Measurements from ENCODE around the gene KCTD1. TPM values are rescaled to one million over a fixed set of nuclear protein-coding genes. Genes with fewer than 3 reads are reported as not detected.

KCTD1 gene
- total RNA-seq, 1 donor from 2014 or later, result 83.8 TPM

DNA sequence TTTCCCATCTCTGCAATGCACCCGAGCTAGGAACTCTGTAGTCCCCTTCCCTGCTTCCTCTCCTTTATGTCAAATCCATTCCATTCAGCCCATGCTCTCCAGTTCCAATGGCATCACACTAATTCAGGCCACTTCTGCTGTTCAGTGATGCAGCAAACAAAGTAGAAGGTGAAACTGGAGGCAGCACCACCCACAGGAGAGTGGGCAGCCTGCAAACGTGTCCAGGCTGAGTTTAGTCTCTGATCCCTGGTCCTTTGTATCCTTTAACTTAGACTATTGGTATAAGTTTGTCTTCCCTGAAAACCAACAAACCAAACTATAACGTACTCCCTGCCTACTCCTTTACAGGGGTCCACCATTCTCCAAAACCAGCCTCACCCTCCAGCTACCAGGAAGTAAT is 14.7 kb upstream of the KCTD1 start:
- no peak overlapping the region for H3K27ac Mint-ChIP-seq
- no peak for DNase-seq (ENCODE audit: extremely low spot score, unreplicated experiment)
- no peak for TF ChIP-seq CTCF (conservative IDR thresholded peaks at IDR 0.05)
- peaks cover 22% of the 10 kb centered on the region for H3K4me1 Mint-ChIP-seq (ENCODE audit: unreplicated experiment)
- peaks cover 6% of the 10 kb centered on the region for H3K9me3 Mint-ChIP-seq
- H3K4me3 Mint-ChIP-seq, result no peak overlapping the region
- peaks cover 12% of the 10 kb centered on the region for H3K36me3 Mint-ChIP-seq
- no peaks in the 10 kb centered on the region for H3K27me3 Mint-ChIP-seq

- TF ChIP-seq CTCF (conservative IDR thresholded peaks at IDR 0.05), result no peak
- H3K4me3 Mint-ChIP-seq, result no peak overlapping the region
- peaks cover 22% of the 10 kb centered on the region for H3K4me1 Mint-ChIP-seq (ENCODE audit: unreplicated experiment)
- no peak for DNase-seq (ENCODE audit: extremely low spot score, unreplicated experiment)
- no peak overlapping the region for H3K27ac Mint-ChIP-seq
- H3K27me3 Mint-ChIP-seq, result no peaks in the 10 kb centered on the region
- peaks cover 9% of the 10 kb centered on the region for H3K36me3 Mint-ChIP-seq
- peaks cover 6% of the 10 kb centered on the region for H3K9me3 Mint-ChIP-seq
Measured at GRCh38 chr18:26562568-26562967, 14.2 kb upstream of the KCTD1 start.

DNA sequence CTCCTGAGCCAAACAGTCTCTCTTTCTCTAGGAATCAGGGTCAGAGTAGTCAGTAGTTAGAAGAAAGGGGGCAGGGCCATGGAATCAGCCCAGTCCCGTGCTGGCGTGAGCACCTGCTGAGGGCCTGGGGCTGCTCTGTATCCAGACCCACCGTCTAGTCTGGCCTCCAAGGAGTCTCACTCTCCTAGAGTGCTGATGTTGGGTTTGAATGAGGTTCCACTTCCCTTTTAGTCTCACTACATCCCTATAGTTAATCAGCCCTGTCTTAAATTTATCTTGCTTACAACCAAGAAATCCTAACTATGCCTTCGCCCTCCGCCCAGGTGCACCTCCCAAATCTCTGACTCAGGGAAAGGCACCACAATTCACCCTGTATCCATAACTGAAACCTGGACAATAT is 13.4 kb upstream of the KCTD1 start:
- peaks cover 23% of the 10 kb centered on the region for H3K4me1 Mint-ChIP-seq (ENCODE audit: unreplicated experiment)
- H3K27me3 Mint-ChIP-seq, result no peaks in the 10 kb centered on the region
- H3K4me3 Mint-ChIP-seq, result no peak overlapping the region

GRCh38 chr18:26556573-26556972 is 8.2 kb upstream of the KCTD1 start:
- H3K4me3 Mint-ChIP-seq, result no peak overlapping the region
- no peak for DNase-seq (ENCODE audit: extremely low spot score, unreplicated experiment)
- H3K27ac Mint-ChIP-seq, result no peak overlapping the region
- no peaks in the 10 kb centered on the region for H3K9me3 Mint-ChIP-seq
- H3K36me3 Mint-ChIP-seq, result no peaks in the 10 kb centered on the region
- H3K27me3 Mint-ChIP-seq, result peaks cover 17% of the 10 kb centered on the region
- no peak for TF ChIP-seq CTCF (conservative IDR thresholded peaks at IDR 0.05)
- peaks cover 30% of the 10 kb centered on the region for H3K4me1 Mint-ChIP-seq (ENCODE audit: unreplicated experiment)

More for the DNA sequence above, 13.4 kb upstream of the KCTD1 start:
- TF ChIP-seq CTCF (conservative IDR thresholded peaks at IDR 0.05), result no peak
- H3K27ac Mint-ChIP-seq, result no peak overlapping the region
- H3K9me3 Mint-ChIP-seq, result peaks cover 6% of the 10 kb centered on the region
- DNase-seq (ENCODE audit: extremely low spot score, unreplicated experiment), result no peak
- H3K36me3 Mint-ChIP-seq, result peaks cover 9% of the 10 kb centered on the region

DNA sequence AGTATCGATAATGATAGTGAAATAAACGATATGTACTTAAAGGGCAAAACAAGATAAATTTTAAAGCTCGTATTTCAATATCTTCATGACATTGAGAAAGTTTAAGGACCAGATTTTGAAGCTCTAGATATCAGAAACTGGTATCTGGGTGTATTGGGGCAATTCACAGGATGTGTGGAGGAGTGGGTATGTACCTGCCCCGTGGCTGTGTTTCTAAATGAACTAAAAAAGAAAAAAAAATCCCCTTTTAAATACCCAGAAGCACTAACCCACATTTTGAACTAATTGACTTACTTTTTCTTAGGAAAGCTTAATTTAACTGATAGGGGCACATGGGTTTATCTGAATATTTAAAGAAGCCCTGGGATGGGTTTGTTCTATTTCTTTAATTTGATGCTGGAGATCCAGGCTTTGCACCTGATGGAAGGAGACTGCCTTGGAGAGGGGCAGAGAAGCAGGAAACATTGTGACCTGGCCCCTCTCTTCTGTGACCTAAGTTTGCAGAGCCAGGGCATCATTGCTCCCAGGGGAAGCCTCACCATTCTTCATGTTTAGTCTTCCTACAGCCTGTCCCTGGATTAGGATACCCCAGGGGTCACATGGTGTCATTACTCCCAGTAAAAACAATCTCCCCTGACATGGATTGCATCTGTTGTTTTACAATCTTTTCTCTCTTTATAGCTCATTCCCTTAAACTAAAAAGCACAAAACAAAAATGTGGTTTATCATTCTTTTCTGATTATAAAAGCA is 7.6 kb upstream of the KCTD1 start:
- TF ChIP-seq CTCF (conservative IDR thresholded peaks at IDR 0.05), result no peak
- no peaks in the 10 kb centered on the region for H3K9me3 Mint-ChIP-seq
- H3K27me3 Mint-ChIP-seq, result peaks cover 23% of the 10 kb centered on the region
- H3K36me3 Mint-ChIP-seq, result no peaks in the 10 kb centered on the region
- no peak for DNase-seq (ENCODE audit: extremely low spot score, unreplicated experiment)
- no peak overlapping the region for H3K4me3 Mint-ChIP-seq
- peaks cover 35% of the 10 kb centered on the region for H3K4me1 Mint-ChIP-seq (ENCODE audit: unreplicated experiment)
- H3K27ac Mint-ChIP-seq, result no peak overlapping the region

All from type B pancreatic cell (in vitro differentiated cells).